Measurements from ENCODE around the gene ZSWIM8. TPM values are rescaled to one million over a fixed set of nuclear protein-coding genes. Genes with fewer than 3 reads are reported as not detected.

ZSWIM8 gene
- total and polyA plus RNA-seq, 2 of the 8 experiments (the other 6 are each of a cell fraction or from before 2014, with no cell fraction given), result 44.7 to 99.7 TPM

GRCh38 chr10:73814896-73815718 is 29.7 kb downstream of the ZSWIM8 start (continued):
- no peak for TF ChIP-seq CHD7 (IDR thresholded peaks at IDR 0.05; ENCODE audit: insufficient replicate concordance, low read length)
- no peak for TF ChIP-seq NANOG (IDR thresholded peaks at IDR 0.05; ENCODE audit: insufficient read depth, low read depth, low read length, poor library complexity, severe bottlenecking)
- TF ChIP-seq, protein P1, sequence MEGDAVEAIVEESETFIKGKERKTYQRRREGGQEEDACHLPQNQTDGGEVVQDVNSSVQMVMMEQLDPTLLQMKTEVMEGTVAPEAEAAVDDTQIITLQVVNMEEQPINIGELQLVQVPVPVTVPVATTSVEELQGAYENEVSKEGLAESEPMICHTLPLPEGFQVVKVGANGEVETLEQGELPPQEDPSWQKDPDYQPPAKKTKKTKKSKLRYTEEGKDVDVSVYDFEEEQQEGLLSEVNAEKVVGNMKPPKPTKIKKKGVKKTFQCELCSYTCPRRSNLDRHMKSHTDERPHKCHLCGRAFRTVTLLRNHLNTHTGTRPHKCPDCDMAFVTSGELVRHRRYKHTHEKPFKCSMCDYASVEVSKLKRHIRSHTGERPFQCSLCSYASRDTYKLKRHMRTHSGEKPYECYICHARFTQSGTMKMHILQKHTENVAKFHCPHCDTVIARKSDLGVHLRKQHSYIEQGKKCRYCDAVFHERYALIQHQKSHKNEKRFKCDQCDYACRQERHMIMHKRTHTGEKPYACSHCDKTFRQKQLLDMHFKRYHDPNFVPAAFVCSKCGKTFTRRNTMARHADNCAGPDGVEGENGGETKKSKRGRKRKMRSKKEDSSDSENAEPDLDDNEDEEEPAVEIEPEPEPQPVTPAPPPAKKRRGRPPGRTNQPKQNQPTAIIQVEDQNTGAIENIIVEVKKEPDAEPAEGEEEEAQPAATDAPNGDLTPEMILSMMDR (IDR thresholded peaks at IDR 0.05; ENCODE audit: control extremely low read depth in 1 of 3, insufficient read depth in 1 of 3, low read depth in 1 of 3, low read length in 3 of 3), result peak; percentile 37 to 64 (median 43)
- TF ChIP-seq JUND (IDR thresholded peaks at IDR 0.05; ENCODE audit: low read length), result no peak
